ENCODE data around the gene TENM3. TPM values are rescaled to one million over a fixed set of nuclear protein-coding genes. Genes with fewer than 3 reads are reported as not detected.

TENM3 gene
- total RNA-seq, 1 donor = 24.2 TPM

GRCh38 chr4:182268966-182269365 is 25.8 kb downstream of the TENM3 start:
- TF ChIP-seq CTCF (IDR thresholded peaks at IDR 0.05; ENCODE audit: insufficient read depth, low read depth, low read length) = no peak
- no peak overlapping the region for H3K4me3 ChIP-seq (ENCODE audit: low read depth, low read length)
- DNase-seq (ENCODE audit: low read depth) = no peak

GRCh38 chr4:182271731-182272130 is 28.5 kb downstream of the TENM3 start:
- no peak overlapping the region for H3K4me3 ChIP-seq (ENCODE audit: low read depth, low read length)
- TF ChIP-seq CTCF (IDR thresholded peaks at IDR 0.05; ENCODE audit: insufficient read depth, low read depth, low read length) = no peak
- no peak for DNase-seq (ENCODE audit: low read depth)

- DNase-seq (ENCODE audit: low read depth) = no peak
- TF ChIP-seq CTCF (IDR thresholded peaks at IDR 0.05; ENCODE audit: insufficient read depth, low read depth, low read length) = no peak
- no peak overlapping the region for H3K4me3 ChIP-seq (ENCODE audit: low read depth, low read length)
Measured at GRCh38 chr4:182272151-182272550, 28.9 kb downstream of the TENM3 start.

GRCh38 chr4:182273191-182273935 is 30.2 kb downstream of the TENM3 start:
- no peak overlapping the region for H3K4me3 ChIP-seq (ENCODE audit: low read depth, low read length)
- no peak for DNase-seq (ENCODE audit: low read depth)
- no peak for TF ChIP-seq CTCF (IDR thresholded peaks at IDR 0.05; ENCODE audit: insufficient read depth, low read depth, low read length)

GRCh38 chr4:182276210-182277109 is 33.3 kb downstream of the TENM3 start:
- TF ChIP-seq CTCF (IDR thresholded peaks at IDR 0.05; ENCODE audit: insufficient read depth, low read depth, low read length) = no peak
- DNase-seq (ENCODE audit: low read depth) = no peak
- no peak overlapping the region for H3K4me3 ChIP-seq (ENCODE audit: low read depth, low read length)

GRCh38 chr4:182277377-182277776 is 34.2 kb downstream of the TENM3 start:
- TF ChIP-seq CTCF (IDR thresholded peaks at IDR 0.05; ENCODE audit: insufficient read depth, low read depth, low read length) = no peak
- no peak overlapping the region for H3K4me3 ChIP-seq (ENCODE audit: low read depth, low read length)
- DNase-seq (ENCODE audit: low read depth) = no peak
